Duodenal mucosa (tissue), 2 donors: ENCODE data around the gene NFAT5.
A peak's percentile ranks its signal among the peaks of the same experiment; 100 is the strongest.
"Not testable (repeated sequence)": the region's sequence is repeated elsewhere in the genome, so short reads cannot be mapped to it uniquely, and the experiment has no call there.

Source experiments
- H3K27ac ChIP-seq: one replicate; pipeline ENCODE4 v1.7.0; 2013; ENCODE audit warnings: low read depth, low read length
- H3K27me3 ChIP-seq, 2 donors: one replicate each; pipeline ENCODE4 v1.7.0; 2013; ENCODE audit warnings: low read length in 2 of 2, control low read depth in 1 of 2; ENCODE audit not compliant: insufficient read depth in 2 of 2, control insufficient read depth in 1 of 2
- H3K36me3 ChIP-seq, 2 donors: one replicate each; pipeline ENCODE4 v1.7.0; 2013; ENCODE audit warnings: low read length in 2 of 2, control low read depth in 1 of 2; ENCODE audit not compliant: insufficient read depth in 2 of 2, control insufficient read depth in 1 of 2
- H3K4me1 ChIP-seq, 2 donors: one replicate each; pipeline ENCODE4 v1.7.0; 2013; ENCODE audit warnings: low read length in 2 of 2, control low read depth in 1 of 2; ENCODE audit not compliant: insufficient read depth in 2 of 2, control insufficient read depth in 1 of 2
- H3K4me3 ChIP-seq, 2 donors: one replicate each; pipeline ENCODE4 v1.7.0; 2013; ENCODE audit warnings: low read length in 2 of 2, low read depth in 1 of 2
- H3K9ac ChIP-seq, 2 donors: one replicate each; pipeline ENCODE4 v1.7.0; 2013; ENCODE audit warnings: low read length in 2 of 2, low read depth in 1 of 2
- H3K9me3 ChIP-seq, 2 donors: one replicate each; pipeline ENCODE4 v1.7.0; 2013; ENCODE audit warnings: low read length in 2 of 2, control low read depth in 1 of 2; ENCODE audit not compliant: control insufficient read depth in 1 of 2

The NFAT5 gene

GRCh38 chr16:69566240-69566980, 644 bp downstream of the NFAT5 start:
- peak overlapping the region; percentile 92 to 95 for H3K9ac ChIP-seq
- peak overlapping the region; percentile 82 to 91 for H3K4me3 ChIP-seq
- peaks cover 11 to 26% of the 10 kb centered on the region in 2 donors for H3K4me1 ChIP-seq
- no peaks in the 10 kb centered on the region for H3K36me3 ChIP-seq
- H3K27me3 ChIP-seq, result no peaks in the 10 kb centered on the region
- H3K27ac ChIP-seq, result peak overlapping the region; percentile 98
- H3K9me3 ChIP-seq, result no peaks in the 10 kb centered on the region

- peak overlapping the region; percentile 82 to 91 for H3K4me3 ChIP-seq
- H3K4me1 ChIP-seq, result peaks cover 11 to 26% of the 10 kb centered on the region in 2 donors
- H3K27me3 ChIP-seq, result no peaks in the 10 kb centered on the region
- H3K9me3 ChIP-seq, result no peaks in the 10 kb centered on the region
- H3K9ac ChIP-seq, result peak overlapping the region; percentile 92 to 95
- peak overlapping the region; percentile 98 for H3K27ac ChIP-seq
- H3K36me3 ChIP-seq, result no peaks in the 10 kb centered on the region
Observed at GRCh38 chr16:69566981-69567680, 1.4 kb downstream of the NFAT5 start.

- Histone ChIP-seq H3K9me3 (no peaks in the 10 kb centered on the region), H3K27me3 (no peaks in the 10 kb centered on the region), H3K4me3 (no peak overlapping the region), H3K36me3 (no peaks in the 10 kb centered on the region), H3K27ac (no peak overlapping the region), H3K4me1 (peaks cover 11 to 25% of the 10 kb centered on the region in 2 donors), H3K9ac (no peak overlapping the region)
Observed at GRCh38 chr16:69568676-69569075, 2.9 kb downstream of the NFAT5 start.

- not testable (repeated sequence) for H3K9ac ChIP-seq
Observed at GRCh38 chr16:69578771-69579170, 13.0 kb downstream of the NFAT5 start.

GRCh38 chr16:69579783-69580481, 14.2 kb downstream of the NFAT5 start:
- Histone ChIP-seq H3K27ac (no peak overlapping the region), H3K4me3 (no peak overlapping the region), H3K36me3 (no peaks in the 10 kb centered on the region), H3K27me3 (no peaks in the 10 kb centered on the region), H3K4me1 (no peaks in the 10 kb centered on the region), H3K9ac (no peak overlapping the region), H3K9me3 (no peaks in the 10 kb centered on the region)

More at GRCh38 chr16:69578771-69579170, 13.0 kb downstream of the NFAT5 start:
- not testable (repeated sequence) for H3K27ac ChIP-seq, H3K9me3 ChIP-seq, H3K27me3 ChIP-seq, H3K4me1 ChIP-seq, H3K36me3 ChIP-seq, H3K4me3 ChIP-seq

GRCh38 chr16:69581297-69581696, 15.5 kb downstream of the NFAT5 start:
- H3K27ac ChIP-seq, result no peak overlapping the region
- H3K9ac ChIP-seq, result no peak overlapping the region
- no peak overlapping the region for H3K4me3 ChIP-seq
- H3K9me3 ChIP-seq, result no peaks in the 10 kb centered on the region
- H3K36me3 ChIP-seq, result no peaks in the 10 kb centered on the region
- no peaks in the 10 kb centered on the region for H3K27me3 ChIP-seq
- no peaks in the 10 kb centered on the region for H3K4me1 ChIP-seq

GRCh38 chr16:69584493-69584892, 18.7 kb downstream of the NFAT5 start:
- not testable (repeated sequence) for H3K36me3 ChIP-seq, H3K27ac ChIP-seq, H3K4me3 ChIP-seq, H3K9me3 ChIP-seq, H3K4me1 ChIP-seq, H3K9ac ChIP-seq, H3K27me3 ChIP-seq

GRCh38 chr16:69589434-69590269, 23.9 kb downstream of the NFAT5 start:
- no peak overlapping the region for H3K9ac ChIP-seq
- no peak overlapping the region for H3K4me3 ChIP-seq
- H3K27me3 ChIP-seq, result no peaks in the 10 kb centered on the region
- H3K36me3 ChIP-seq, result peaks cover 0 to 3% of the 10 kb centered on the region in 2 donors
- no peaks in the 10 kb centered on the region for H3K9me3 ChIP-seq
- H3K27ac ChIP-seq, result no peak overlapping the region
- peaks cover 6% of the 10 kb centered on the region in 2 donors for H3K4me1 ChIP-seq

GRCh38 chr16:69590590-69590989, 24.8 kb downstream of the NFAT5 start:
- Histone ChIP-seq H3K36me3 (peaks cover 0 to 3% of the 10 kb centered on the region in 2 donors), H3K9me3 (no peaks in the 10 kb centered on the region), H3K27me3 (no peaks in the 10 kb centered on the region), H3K4me3 (no peak overlapping the region), H3K4me1 (peaks cover 11 to 16% of the 10 kb centered on the region in 2 donors), H3K9ac (no peak overlapping the region), H3K27ac (no peak overlapping the region)
